Neural crest cell (in vitro differentiated cells): ENCODE results near the gene PPP1R13B. TPM values are rescaled to one million over a fixed set of nuclear protein-coding genes. Genes with fewer than 3 reads are reported as not detected.

Experiments
- DNase-seq: peaks from one replicate; pipeline ENCODE4 v3.0.0; 2021; ENCODE audit warnings: low read depth, mixed read lengths, low spot score
- H3K27ac Mint-ChIP-seq: one replicate; pipeline ENCODE4 v1.8.0; 2021; ENCODE audit warnings: mild to moderate bottlenecking, mixed read lengths; ENCODE audit not compliant: unreplicated experiment
- H3K27me3 Mint-ChIP-seq: 2 replicates; pipeline ENCODE4 v1.8.0; 2021; ENCODE audit warnings: low read depth, mild to moderate bottlenecking, mixed read lengths
- H3K36me3 Mint-ChIP-seq: 2 replicates; pipeline ENCODE4 v1.8.0; 2021; ENCODE audit warnings: low read depth, mild to moderate bottlenecking, mixed read lengths
- H3K4me1 Mint-ChIP-seq: 2 replicates; pipeline ENCODE4 v1.8.0; 2021; ENCODE audit warnings: mixed read lengths
- H3K4me3 Mint-ChIP-seq: one replicate; pipeline ENCODE4 v1.8.0; 2021; ENCODE audit warnings: mild to moderate bottlenecking, mixed read lengths
- H3K9me3 Mint-ChIP-seq: 2 replicates; pipeline ENCODE4 v1.8.0; 2021; ENCODE audit warnings: mixed read lengths
- CTCF ChIP-seq: fragments of 200-600 bp; sonication (generic); conservative IDR thresholded peaks from 2 replicates; pipeline ENCODE4 v1.5.0; 2021; ENCODE audit warnings: antibody characterized with exemption, mild to moderate bottlenecking
- total RNA-seq: library from RNA; stranded (reverse); gene quantifications from 2 replicates; pipeline ENCODE4 v1.2.1, GENCODE V29; 2021

Gene PPP1R13B
- total RNA-seq, 1 donor from 2014 or later: 6.8 TPM

- H3K27ac Mint-ChIP-seq: peak overlapping the region; percentile 82
- no peak for DNase-seq
- no peak for TF ChIP-seq CTCF
- no peaks in the 10 kb centered on the region for H3K9me3 Mint-ChIP-seq
- peaks cover 4% of the 10 kb centered on the region for H3K4me1 Mint-ChIP-seq
- no peak overlapping the region for H3K4me3 Mint-ChIP-seq
- H3K27me3 Mint-ChIP-seq: no peaks in the 10 kb centered on the region
- peaks cover 2% of the 10 kb centered on the region for H3K36me3 Mint-ChIP-seq
These were observed 115.2 kb downstream of the PPP1R13B start for GRCh38 chr14:103731916-103732867.

DNA sequence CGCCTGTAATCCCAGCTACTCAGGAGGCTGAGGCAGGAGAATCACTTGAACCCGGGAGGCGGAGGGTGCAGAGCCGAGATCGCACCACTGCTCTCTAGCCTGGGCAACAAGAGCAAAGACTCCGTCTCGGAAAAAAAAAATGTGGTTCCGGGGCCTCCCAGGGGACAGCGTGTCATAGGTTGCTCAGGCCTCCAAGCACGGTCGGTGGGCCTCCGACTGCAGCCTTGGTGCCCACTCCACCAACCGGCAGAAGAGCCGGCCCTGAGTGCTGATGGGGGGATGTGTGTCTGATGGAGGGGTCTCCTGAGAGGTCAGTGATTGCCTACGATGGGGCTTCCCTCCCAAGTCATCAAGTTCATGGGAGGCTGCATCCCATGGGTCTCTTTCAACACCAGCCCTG, 115.9 kb downstream of the PPP1R13B start:
- TF ChIP-seq CTCF: no peak
- no peak for DNase-seq
- Mint-ChIP-seq H3K27me3 (no peaks in the 10 kb centered on the region), H3K4me3 (no peak overlapping the region), H3K9me3 (no peaks in the 10 kb centered on the region), H3K27ac (no peak overlapping the region), H3K4me1 (peaks cover 4% of the 10 kb centered on the region), H3K36me3 (peaks cover 2% of the 10 kb centered on the region)

GRCh38 chr14:103730490-103731035, 116.8 kb downstream of the PPP1R13B start:
- no peaks in the 10 kb centered on the region for H3K27me3 Mint-ChIP-seq
- no peak overlapping the region for H3K27ac Mint-ChIP-seq
- no peaks in the 10 kb centered on the region for H3K9me3 Mint-ChIP-seq
- no peak overlapping the region for H3K4me3 Mint-ChIP-seq
- DNase-seq: no peak
- peaks cover 2% of the 10 kb centered on the region for H3K36me3 Mint-ChIP-seq
- peak; percentile 28 for TF ChIP-seq CTCF
- peaks cover 4% of the 10 kb centered on the region for H3K4me1 Mint-ChIP-seq

DNA sequence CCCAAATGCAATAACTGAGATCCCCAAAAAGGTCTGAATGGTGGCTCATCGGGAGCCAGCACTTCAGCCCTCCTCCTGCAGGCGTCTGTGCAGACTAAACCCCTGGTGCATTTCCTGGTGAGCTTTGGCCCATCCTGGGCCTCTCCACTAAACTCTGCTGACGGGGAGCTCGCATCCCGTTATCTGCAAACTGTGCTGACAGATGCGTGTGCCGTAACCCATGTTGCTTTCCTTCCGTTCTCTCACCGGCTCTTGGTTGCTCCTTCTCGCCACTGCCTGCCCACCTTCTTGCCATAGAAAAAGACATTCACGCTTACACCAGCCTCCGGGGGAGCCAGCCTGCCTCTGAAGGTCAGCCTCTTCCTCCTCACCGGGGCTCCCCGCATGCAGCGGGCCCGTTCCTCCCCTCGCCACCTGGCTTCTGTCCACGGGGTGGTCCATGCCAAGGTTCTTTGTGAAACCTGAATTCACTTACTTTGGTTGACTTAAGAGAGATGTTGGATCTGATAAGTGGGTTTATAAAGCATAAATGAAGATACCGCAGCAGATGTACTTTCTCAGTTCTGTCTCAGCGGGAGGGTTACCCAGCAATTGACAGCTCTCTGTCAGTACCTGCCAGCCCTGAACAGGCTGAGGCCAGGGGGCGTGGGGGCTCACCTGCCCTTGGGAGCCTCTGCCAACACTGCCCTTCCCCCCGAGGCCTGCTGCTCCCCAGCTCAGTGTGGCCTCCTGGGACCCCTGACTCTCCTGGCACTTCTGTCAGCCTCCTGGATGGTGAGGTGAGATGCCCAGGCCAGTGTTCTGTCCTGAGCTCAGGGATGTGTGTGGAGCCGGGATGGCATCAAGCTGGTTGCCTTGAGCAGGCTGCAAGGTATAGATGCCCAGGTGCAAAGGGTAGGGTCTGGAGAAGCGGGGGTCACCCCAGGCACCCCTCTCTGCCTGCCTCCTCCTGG, 117.6 kb downstream of the PPP1R13B start:
- Mint-ChIP-seq H3K27me3 (no peaks in the 10 kb centered on the region), H3K9me3 (no peaks in the 10 kb centered on the region), H3K27ac (no peak overlapping the region), H3K36me3 (peaks cover 2% of the 10 kb centered on the region), H3K4me1 (peaks cover 4% of the 10 kb centered on the region), H3K4me3 (no peak overlapping the region)
- DNase-seq: no peak
- TF ChIP-seq CTCF: no peak

GRCh38 chr14:103728721-103729120, 118.7 kb downstream of the PPP1R13B start:
- Mint-ChIP-seq H3K27ac (peak overlapping the region; percentile 89), H3K27me3 (no peaks in the 10 kb centered on the region), H3K4me3 (no peak overlapping the region), H3K4me1 (no peaks in the 10 kb centered on the region), H3K9me3 (no peaks in the 10 kb centered on the region), H3K36me3 (peaks cover 2% of the 10 kb centered on the region)
- DNase-seq: no peak
- no peak for TF ChIP-seq CTCF
